ENCODE results near the gene CECR2.

- no peak for TF ChIP-seq CTCF (IDR thresholded peaks at IDR 0.05)
- no peak for TF ChIP-seq POLR2A (IDR thresholded peaks at IDR 0.05)
Measured at GRCh38 chr22:17438026-17438425, 68.8 kb downstream of the CECR2 start.
